Measurements from ENCODE around the gene NEDD4L. TPM values are rescaled to one million over a fixed set of nuclear protein-coding genes. Genes with fewer than 3 reads are reported as not detected.

NEDD4L gene
- total RNA-seq, 1 donor from 2014 or later: 41.4 TPM

- H3K4me3 Mint-ChIP-seq: no peak overlapping the region
- no peak for DNase-seq (ENCODE audit: low read depth, low spot score)
- H3K27ac Mint-ChIP-seq (ENCODE audit: unreplicated experiment): no peak overlapping the region
- H3K27me3 Mint-ChIP-seq (ENCODE audit: low read depth): no peaks in the 10 kb centered on the region
- H3K9me3 Mint-ChIP-seq: no peaks in the 10 kb centered on the region
- no peaks in the 10 kb centered on the region for H3K36me3 Mint-ChIP-seq (ENCODE audit: low read depth)
- no peak for TF ChIP-seq CTCF (conservative IDR thresholded peaks at IDR 0.05)
- peaks cover 17% of the 10 kb centered on the region for H3K4me1 Mint-ChIP-seq
Observed at GRCh38 chr18:58405107-58405898, 361.3 kb downstream of the NEDD4L start.

- Mint-ChIP-seq H3K4me3 (no peak overlapping the region), H3K27ac (ENCODE audit: unreplicated experiment) (no peak overlapping the region), H3K9me3 (no peaks in the 10 kb centered on the region), H3K36me3 (ENCODE audit: low read depth) (no peaks in the 10 kb centered on the region), H3K27me3 (ENCODE audit: low read depth) (no peaks in the 10 kb centered on the region), H3K4me1 (peaks cover 13% of the 10 kb centered on the region)
- TF ChIP-seq CTCF (conservative IDR thresholded peaks at IDR 0.05): no peak
- DNase-seq (ENCODE audit: low read depth, low spot score): no peak
Observed at GRCh38 chr18:58407263-58407648, 363.2 kb downstream of the NEDD4L start.

- DNase-seq (ENCODE audit: low read depth, low spot score): no peak
- Mint-ChIP-seq H3K36me3 (ENCODE audit: low read depth) (no peaks in the 10 kb centered on the region), H3K27me3 (ENCODE audit: low read depth) (no peaks in the 10 kb centered on the region), H3K4me3 (no peak overlapping the region), H3K4me1 (peaks cover 13% of the 10 kb centered on the region), H3K9me3 (no peaks in the 10 kb centered on the region), H3K27ac (ENCODE audit: unreplicated experiment) (no peak overlapping the region)
- TF ChIP-seq CTCF (conservative IDR thresholded peaks at IDR 0.05): peak; percentile 28
Observed at GRCh38 chr18:58407649-58408407, 363.8 kb downstream of the NEDD4L start.

GRCh38 chr18:58408665-58409064 is 364.6 kb downstream of the NEDD4L start:
- no peak for TF ChIP-seq CTCF (conservative IDR thresholded peaks at IDR 0.05)
- no peak for DNase-seq (ENCODE audit: low read depth, low spot score)
- Mint-ChIP-seq H3K27ac (ENCODE audit: unreplicated experiment) (no peak overlapping the region), H3K4me1 (peaks cover 7% of the 10 kb centered on the region), H3K36me3 (ENCODE audit: low read depth) (no peaks in the 10 kb centered on the region), H3K4me3 (no peak overlapping the region), H3K9me3 (no peaks in the 10 kb centered on the region), H3K27me3 (ENCODE audit: low read depth) (no peaks in the 10 kb centered on the region)

GRCh38 chr18:58409802-58410445 is 365.9 kb downstream of the NEDD4L start:
- H3K4me1 Mint-ChIP-seq: peaks cover 7% of the 10 kb centered on the region
- no peak for TF ChIP-seq CTCF (conservative IDR thresholded peaks at IDR 0.05)
- no peaks in the 10 kb centered on the region for H3K36me3 Mint-ChIP-seq (ENCODE audit: low read depth)
- no peaks in the 10 kb centered on the region for H3K9me3 Mint-ChIP-seq
- no peak overlapping the region for H3K4me3 Mint-ChIP-seq
- no peak overlapping the region for H3K27ac Mint-ChIP-seq (ENCODE audit: unreplicated experiment)
- no peaks in the 10 kb centered on the region for H3K27me3 Mint-ChIP-seq (ENCODE audit: low read depth)
- DNase-seq (ENCODE audit: low read depth, low spot score): no peak
